T47D (cell line): ENCODE data around the gene CCDC190.
A peak's percentile ranks its signal among the peaks of the same experiment; 100 is the strongest.
"Not testable (repeated sequence)": the region's sequence is repeated elsewhere in the genome, so short reads cannot be mapped to it uniquely, and the experiment has no call there.

ENCODE experiments used
- DNase-seq, 2 experiments: peaks; one replicate each; pipeline versions ENCODE4 v3.0.0 to v3.0.0-alpha.2; 2011 to 2012; ENCODE audit warnings: low read depth in 1 of 2, low spot score in 1 of 2
- JUND ChIP-seq: IDR thresholded peaks from 2 replicates; pipeline ENCODE4 v1.6.1; 2012; ENCODE audit warnings: low read depth
- in situ Hi-C: cut with HindIII; loops from 2 replicates; pipeline ENCODE4 v1.10.0; 2016; ENCODE audit warnings: low sequenced_read_pairs, low pct_unique_long_range_greater_than_20kb

CCDC190 gene

DNA sequence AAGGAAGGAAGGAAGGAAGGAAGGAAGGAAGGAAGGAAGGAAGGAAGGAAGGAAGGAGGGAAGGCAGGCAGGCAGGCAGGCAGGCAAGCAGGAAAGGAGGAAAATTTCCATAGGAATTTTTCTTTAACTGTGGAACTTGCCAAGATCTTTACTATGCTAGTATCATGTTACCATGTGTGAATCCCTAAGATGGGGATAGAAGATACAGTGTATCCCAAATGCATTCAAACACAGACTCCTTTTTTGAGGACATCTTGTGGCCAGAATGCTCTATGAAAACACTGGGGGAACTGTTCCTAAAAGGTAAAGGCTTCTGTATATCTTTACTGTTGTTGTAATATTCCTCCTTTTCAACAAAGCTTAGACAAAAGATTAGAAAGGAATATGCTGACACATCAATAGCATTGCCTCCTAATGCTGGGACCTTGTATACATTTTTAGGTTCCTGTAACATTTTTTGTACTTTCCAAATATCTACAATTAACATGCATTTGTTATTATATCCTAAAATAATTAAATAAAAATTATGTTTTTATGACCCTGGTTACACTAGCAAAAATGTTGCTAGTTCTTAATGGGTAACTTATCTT is 20.6 kb downstream of the CCDC190 start:
- peak in 1 of 2 experiments; percentile 18 for DNase-seq
- no peak for TF ChIP-seq JUND
- in situ Hi-C loops: no loop called here

- no peak for DNase-seq
- in situ Hi-C loops: no loop called here
- no peak for TF ChIP-seq JUND
Observed at GRCh38 chr1:162838863-162839262, 22.1 kb downstream of the CCDC190 start.

- in situ Hi-C loops: no loop called here
- no peak for DNase-seq
- TF ChIP-seq JUND: no peak
Observed at GRCh38 chr1:162835157-162835899, 25.6 kb downstream of the CCDC190 start.

- DNase-seq: no peak
- TF ChIP-seq JUND: no peak
- in situ Hi-C loops: no loop called here
Observed at GRCh38 chr1:162832470-162832869, 28.5 kb downstream of the CCDC190 start.

- TF ChIP-seq JUND: no peak
- in situ Hi-C loops: no loop called here
- no peak for DNase-seq
Observed at GRCh38 chr1:162829268-162829667, 31.7 kb downstream of the CCDC190 start.

GRCh38 chr1:162823771-162824525 is 37.0 kb downstream of the CCDC190 start:
- in situ Hi-C loops: no loop called here
- no peak for TF ChIP-seq JUND
- DNase-seq: no peak

DNA sequence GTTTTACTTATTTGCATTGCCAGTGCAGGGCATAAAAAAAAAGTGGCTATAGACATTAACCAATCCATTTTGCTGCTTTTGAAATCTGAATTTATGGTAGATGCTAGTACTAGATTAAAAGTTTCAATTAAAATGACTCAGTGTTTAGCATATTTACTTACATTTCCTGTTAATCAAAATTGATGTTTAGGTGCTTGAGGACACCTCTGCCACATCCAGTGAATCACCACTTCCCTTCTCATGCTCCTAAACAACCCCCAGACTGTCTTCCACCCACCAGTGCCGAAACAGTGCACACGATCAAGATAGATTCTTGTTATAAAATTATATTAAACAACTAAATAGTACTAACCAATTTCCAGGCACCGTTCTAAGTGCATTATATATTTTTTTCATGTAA is 37.7 kb downstream of the CCDC190 start:
- no peak for TF ChIP-seq JUND
- DNase-seq: no peak
- in situ Hi-C loops: no loop called here

- DNase-seq: peak in 1 of 2 experiments; percentile 28
- in situ Hi-C loops: no loop called here
- TF ChIP-seq JUND: no peak
Observed at GRCh38 chr1:162822391-162823200, 38.4 kb downstream of the CCDC190 start.

DNA sequence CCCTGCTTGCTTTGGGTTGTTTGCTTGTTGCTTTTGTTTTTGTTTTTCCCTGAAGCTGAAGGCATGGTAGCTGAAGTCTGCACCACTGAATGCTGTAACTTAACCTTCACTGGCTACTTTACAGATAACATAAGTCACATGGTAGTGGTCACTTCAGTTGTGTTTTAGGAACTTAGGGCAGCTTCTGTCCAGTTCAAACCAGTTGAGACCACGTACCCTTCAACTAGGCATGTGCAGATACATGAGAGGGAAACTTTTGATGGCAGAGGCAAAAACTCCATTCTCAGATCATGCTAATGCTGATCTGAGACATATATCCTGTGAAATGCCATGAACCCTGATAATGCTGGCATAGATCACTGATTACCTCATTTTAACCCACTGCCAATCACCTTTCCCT is 42.3 kb downstream of the CCDC190 start:
- DNase-seq, in situ Hi-C loops: not testable (repeated sequence)

DNA sequence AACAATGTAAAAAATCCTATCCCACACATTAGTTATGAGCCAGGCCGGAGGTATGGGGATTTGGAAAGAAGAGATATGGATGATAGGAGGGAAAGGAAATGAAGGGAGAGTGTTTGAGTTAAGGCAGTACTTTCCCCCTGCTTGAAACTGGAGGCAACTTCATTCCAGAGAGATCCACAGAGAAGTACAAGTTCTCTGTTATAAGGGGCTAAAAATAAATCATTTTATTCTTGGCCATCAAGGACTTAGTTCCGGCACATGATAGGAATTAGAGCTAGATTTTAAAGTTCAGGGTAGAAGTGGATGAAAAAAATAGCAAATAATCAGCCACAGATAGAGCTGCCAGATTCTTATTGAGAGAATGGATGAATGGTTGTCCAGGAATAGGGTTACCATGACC is 42.8 kb downstream of the CCDC190 start:
- in situ Hi-C loops, DNase-seq: not testable (repeated sequence)

GRCh38 chr1:162812357-162812756 is 48.6 kb downstream of the CCDC190 start:
- in situ Hi-C loops, DNase-seq: not testable (repeated sequence)

- in situ Hi-C loops, DNase-seq: not testable (repeated sequence)
Observed at GRCh38 chr1:162807503-162807902, 53.5 kb downstream of the CCDC190 start.
